Measurements from ENCODE around the gene DIPK1B. TPM values are rescaled to one million over a fixed set of nuclear protein-coding genes. Genes with fewer than 3 reads are reported as not detected.
"Not testable (repeated sequence)": the region's sequence is repeated elsewhere in the genome, so short reads cannot be mapped to it uniquely, and the experiment has no call there.

Gene DIPK1B
- total RNA-seq, 1 donor from 2014 or later = 1.1 TPM

- no peaks in the 10 kb centered on the region for H3K4me1 Mint-ChIP-seq
- DNase-seq = no peak
- H3K36me3 Mint-ChIP-seq (ENCODE audit: low read depth) = no peaks in the 10 kb centered on the region
- no peak overlapping the region for H3K27ac Mint-ChIP-seq
- intact Hi-C loops (cut with micrococcal nuclease) = no loop called here
- H3K9me3 Mint-ChIP-seq = no peaks in the 10 kb centered on the region
- peaks cover 6% of the 10 kb centered on the region for H3K27me3 Mint-ChIP-seq
- H3K4me3 Mint-ChIP-seq = no peak overlapping the region
These were observed 17.5 kb upstream of the DIPK1B start for GRCh38 chr9:136694872-136695247.

GRCh38 chr9:136695435-136695895 is 16.9 kb upstream of the DIPK1B start:
- no peak overlapping the region for H3K4me3 Mint-ChIP-seq
- intact Hi-C loops (cut with micrococcal nuclease) = no loop called here
- peaks cover 8% of the 10 kb centered on the region for H3K27me3 Mint-ChIP-seq

GRCh38 chr9:136695955-136696354 is 16.4 kb upstream of the DIPK1B start:
- H3K9me3 Mint-ChIP-seq = no peaks in the 10 kb centered on the region
- H3K36me3 Mint-ChIP-seq (ENCODE audit: low read depth) = no peaks in the 10 kb centered on the region
- intact Hi-C loops (cut with micrococcal nuclease) = no loop called here
- H3K27ac Mint-ChIP-seq = no peak overlapping the region
- DNase-seq = no peak
- H3K27me3 Mint-ChIP-seq = peaks cover 8% of the 10 kb centered on the region
- peaks cover 6% of the 10 kb centered on the region for H3K4me1 Mint-ChIP-seq
- no peak overlapping the region for H3K4me3 Mint-ChIP-seq

More at GRCh38 chr9:136695435-136695895, 16.9 kb upstream of the DIPK1B start:
- H3K36me3 Mint-ChIP-seq (ENCODE audit: low read depth) = no peaks in the 10 kb centered on the region
- H3K4me1 Mint-ChIP-seq = peaks cover 4% of the 10 kb centered on the region
- DNase-seq = no peak
- no peak overlapping the region for H3K27ac Mint-ChIP-seq
- H3K9me3 Mint-ChIP-seq = no peaks in the 10 kb centered on the region

GRCh38 chr9:136696502-136696901 is 15.9 kb upstream of the DIPK1B start:
- Mint-ChIP-seq H3K27me3 (peaks cover 8% of the 10 kb centered on the region), H3K4me1 (peaks cover 11% of the 10 kb centered on the region), H3K36me3 (ENCODE audit: low read depth) (no peaks in the 10 kb centered on the region), H3K27ac (no peak overlapping the region), H3K4me3 (no peak overlapping the region), H3K9me3 (no peaks in the 10 kb centered on the region)
- DNase-seq = no peak
- intact Hi-C loops (cut with micrococcal nuclease) = no loop called here

- Mint-ChIP-seq H3K4me3 (no peak overlapping the region), H3K9me3 (no peaks in the 10 kb centered on the region), H3K27ac (no peak overlapping the region), H3K27me3 (peaks cover 8% of the 10 kb centered on the region), H3K36me3 (ENCODE audit: low read depth) (no peaks in the 10 kb centered on the region), H3K4me1 (peaks cover 17% of the 10 kb centered on the region)
- DNase-seq = no peak
- intact Hi-C loops (cut with micrococcal nuclease) = no loop called here
These were observed 15.1 kb upstream of the DIPK1B start for GRCh38 chr9:136697146-136697820.

GRCh38 chr9:136697821-136698526 is 14.4 kb upstream of the DIPK1B start:
- Mint-ChIP-seq H3K36me3 (ENCODE audit: low read depth) (no peaks in the 10 kb centered on the region), H3K9me3 (no peaks in the 10 kb centered on the region), H3K27ac (no peak overlapping the region), H3K4me1 (peaks cover 17% of the 10 kb centered on the region), H3K27me3 (peaks cover 8% of the 10 kb centered on the region), H3K4me3 (no peak overlapping the region)
- DNase-seq = no peak
- intact Hi-C loops (cut with micrococcal nuclease) = no loop called here

GRCh38 chr9:136698635-136699246 is 13.6 kb upstream of the DIPK1B start:
- no peaks in the 10 kb centered on the region for H3K36me3 Mint-ChIP-seq (ENCODE audit: low read depth)
- peaks cover 8% of the 10 kb centered on the region for H3K27me3 Mint-ChIP-seq
- H3K27ac Mint-ChIP-seq = no peak overlapping the region

GRCh38 chr9:136700304-136700703 is 12.1 kb upstream of the DIPK1B start:
- Mint-ChIP-seq H3K27me3 (peaks cover 12% of the 10 kb centered on the region), H3K4me1 (peaks cover 17% of the 10 kb centered on the region), H3K4me3 (peak overlapping the region; percentile 87), H3K27ac (peak overlapping the region; percentile 58), H3K9me3 (no peaks in the 10 kb centered on the region), H3K36me3 (ENCODE audit: low read depth) (no peaks in the 10 kb centered on the region)
- no peak for DNase-seq
- intact Hi-C loops (cut with micrococcal nuclease) = no loop called here

More at GRCh38 chr9:136698635-136699246, 13.6 kb upstream of the DIPK1B start:
- intact Hi-C loops (cut with micrococcal nuclease) = no loop called here
- Mint-ChIP-seq H3K4me3 (no peak overlapping the region), H3K9me3 (no peaks in the 10 kb centered on the region), H3K4me1 (peaks cover 17% of the 10 kb centered on the region)
- no peak for DNase-seq

GRCh38 chr9:136700959-136701667 is 11.3 kb upstream of the DIPK1B start:
- peak overlapping the region; percentile 87 for H3K4me3 Mint-ChIP-seq
- DNase-seq = peak; percentile 88
- peak overlapping the region; percentile 98 for H3K27ac Mint-ChIP-seq
- intact Hi-C loops (cut with micrococcal nuclease) = loop anchor here (1.0 kb wide), 2 partner anchors 14 to 27 kb away; partner anchors contain the start of gene AGPAT2
- peaks cover 17% of the 10 kb centered on the region for H3K4me1 Mint-ChIP-seq
- no peaks in the 10 kb centered on the region for H3K9me3 Mint-ChIP-seq
- H3K36me3 Mint-ChIP-seq (ENCODE audit: low read depth) = no peaks in the 10 kb centered on the region
- H3K27me3 Mint-ChIP-seq = peaks cover 20% of the 10 kb centered on the region

- intact Hi-C loops (cut with micrococcal nuclease) = loop anchor here (1.0 kb wide), 2 partner anchors 14 to 27 kb away; partner anchors contain the start of gene AGPAT2
- Mint-ChIP-seq H3K27ac (peak overlapping the region; percentile 98), H3K36me3 (ENCODE audit: low read depth) (no peaks in the 10 kb centered on the region), H3K9me3 (no peaks in the 10 kb centered on the region), H3K27me3 (peaks cover 20% of the 10 kb centered on the region), H3K4me3 (peak overlapping the region; percentile 87), H3K4me1 (peaks cover 17% of the 10 kb centered on the region)
- DNase-seq = no peak
These were observed 10.7 kb upstream of the DIPK1B start for GRCh38 chr9:136701668-136702053.

- Mint-ChIP-seq H3K36me3 (ENCODE audit: low read depth) (no peaks in the 10 kb centered on the region), H3K27me3 (peaks cover 20% of the 10 kb centered on the region), H3K4me3 (no peak overlapping the region), H3K9me3 (no peaks in the 10 kb centered on the region), H3K27ac (no peak overlapping the region), H3K4me1 (peaks cover 17% of the 10 kb centered on the region)
- no peak for DNase-seq
- intact Hi-C loops (cut with micrococcal nuclease) = no loop called here
These were observed 9.0 kb upstream of the DIPK1B start for GRCh38 chr9:136703276-136703860.

GRCh38 chr9:136704741-136705140 is 7.6 kb upstream of the DIPK1B start:
- DNase-seq; H3K4me3 Mint-ChIP-seq; H3K27ac Mint-ChIP-seq; H3K36me3 Mint-ChIP-seq (ENCODE audit: low read depth); intact Hi-C loops (cut with micrococcal nuclease); H3K9me3 Mint-ChIP-seq: not testable (repeated sequence)
- H3K4me1 Mint-ChIP-seq = peaks cover 17% of the 10 kb centered on the region
- peaks cover 20% of the 10 kb centered on the region for H3K27me3 Mint-ChIP-seq

GRCh38 chr9:136705564-136705963 is 6.8 kb upstream of the DIPK1B start:
- Mint-ChIP-seq H3K9me3 (no peaks in the 10 kb centered on the region), H3K4me3 (no peak overlapping the region), H3K27me3 (peaks cover 24% of the 10 kb centered on the region), H3K36me3 (ENCODE audit: low read depth) (no peaks in the 10 kb centered on the region), H3K27ac (no peak overlapping the region), H3K4me1 (peaks cover 13% of the 10 kb centered on the region)
- DNase-seq = no peak
- intact Hi-C loops (cut with micrococcal nuclease) = no loop called here

Data from activated CD4-positive, alpha-beta T cell treated with anti-CD3 and anti-CD28 coated beads, Interleukin-2, amount 10 ng/mL, durations not matched to agents 24 days and 14 days (primary cell).